GM23338 (cell line): Measurements from ENCODE around the gene SPEM1. TPM values are rescaled to one million over a fixed set of nuclear protein-coding genes. Genes with fewer than 3 reads are reported as not detected.

Experiments used
- ATAC-seq: fragments of 200-7000 bp; cut with Tn5 transposase; 3 replicates; pipeline ENCODE4 v1.9.1; 2020
- DNase-seq: peaks from one replicate; pipeline ENCODE4 v3.0.0-alpha.2; 2015; ENCODE audit warnings: low spot score
- H2AFZ ChIP-seq: fragments of 200-600 bp; sonication (generic); 2 replicates; pipeline ENCODE4 v1.8.0; 2016; ENCODE audit warnings: antibody characterized with exemption, mild to moderate bottlenecking, moderate library complexity
- H3F3A ChIP-seq: fragments of 200-600 bp; sonication (generic); replicated peaks from 2 replicates; pipeline ENCODE4 v1.8.0; 2017; ENCODE audit warnings: antibody characterized with exemption, mixed run types, low read depth
- H3K27ac ChIP-seq: fragments of 200-600 bp; sonication (generic); 2 replicates; pipeline ENCODE4 v1.6.1; 2016; ENCODE audit warnings: low read depth
- H3K27me3 ChIP-seq: fragments of 200-600 bp; sonication (generic); 2 replicates; pipeline ENCODE4 v1.8.0; 2016; ENCODE audit warnings: mild to moderate bottlenecking, mixed run types, moderate library complexity; ENCODE audit not compliant: insufficient read depth
- H3K36me3 ChIP-seq: fragments of 200-600 bp; sonication (generic); 2 replicates; pipeline ENCODE4 v1.8.0; 2016; ENCODE audit warnings: mild to moderate bottlenecking; ENCODE audit not compliant: insufficient read depth
- H3K4me1 ChIP-seq: fragments of 200-600 bp; sonication (generic); 2 replicates; pipeline ENCODE4 v1.8.0; 2016; ENCODE audit warnings: mild to moderate bottlenecking, moderate library complexity; ENCODE audit not compliant: insufficient read depth
- H3K4me2 ChIP-seq: fragments of 200-600 bp; sonication (generic); 2 replicates; pipeline ENCODE4 v1.7.1; 2017; ENCODE audit warnings: mixed run types
- H3K4me3 ChIP-seq: fragments of 200-600 bp; sonication (generic); 2 replicates; pipeline ENCODE4 v1.6.1; 2016; ENCODE audit warnings: mixed run types
- H3K79me2 ChIP-seq: fragments of 200-600 bp; sonication (generic); replicated peaks from 2 replicates; pipeline ENCODE4 v1.8.0; 2017; ENCODE audit warnings: mild to moderate bottlenecking; ENCODE audit not compliant: insufficient read depth
- H3K9me2 ChIP-seq: fragments of 200-600 bp; sonication (generic); 2 replicates; pipeline ENCODE4 v1.8.0; 2017; ENCODE audit not compliant: insufficient read depth
- H4K20me1 ChIP-seq: fragments of 200-600 bp; sonication (generic); replicated peaks from 2 replicates; pipeline ENCODE4 v1.8.0; 2017; ENCODE audit warnings: mild to moderate bottlenecking; ENCODE audit not compliant: insufficient read depth
- H3K27ac Mint-ChIP-seq: 2 replicates; pipeline ENCODE4 v1.8.0; 2020; ENCODE audit warnings: inconsistent platforms, mild to moderate bottlenecking, moderate library complexity, mixed read lengths
- H3K27me3 Mint-ChIP-seq: 3 replicates; pipeline ENCODE4 v1.8.0; 2022; ENCODE audit warnings: low read depth, mild to moderate bottlenecking, moderate library complexity, mixed read lengths, inconsistent platforms; ENCODE audit not compliant: insufficient read depth, poor library complexity
- H3K36me3 Mint-ChIP-seq: 3 replicates; pipeline ENCODE4 v1.8.0; 2021; ENCODE audit warnings: low read depth, mild to moderate bottlenecking, inconsistent platforms, moderate library complexity, mixed read lengths
- H3K4me1 Mint-ChIP-seq: 3 replicates; pipeline ENCODE4 v1.8.0; 2020; ENCODE audit warnings: mild to moderate bottlenecking, inconsistent platforms, mixed read lengths
- H3K4me3 Mint-ChIP-seq: 3 replicates; pipeline ENCODE4 v1.8.0; 2021; ENCODE audit warnings: moderate library complexity, mild to moderate bottlenecking, inconsistent platforms, mixed read lengths
- H3K9me3 Mint-ChIP-seq: 3 replicates; pipeline ENCODE4 v1.8.0; 2020; ENCODE audit warnings: moderate library complexity, mild to moderate bottlenecking, inconsistent platforms, mixed read lengths
- CREB1 ChIP-seq: fragments of 250-450 bp; sonication (Bioruptor Pico); IDR thresholded peaks from 2 replicates; pipeline ENCODE4 v1.5.0; 2020; ENCODE audit warnings: low read depth, mild to moderate bottlenecking, moderate library complexity
- EZH2phosphoT487 ChIP-seq: fragments of 200-600 bp; sonication (generic); IDR thresholded peaks from one replicate; pipeline ENCODE4 v1.8.1; 2018; ENCODE audit warnings: antibody characterized with exemption; ENCODE audit not compliant: unreplicated experiment
- JUNB ChIP-seq: IDR thresholded peaks from one replicate; pipeline ENCODE4 v1.6.1; 2016; ENCODE audit warnings: antibody characterized with exemption; ENCODE audit not compliant: unreplicated experiment
- NANOG ChIP-seq: IDR thresholded peaks from 2 replicates; pipeline ENCODE4 v1.6.1; 2016; ENCODE audit warnings: antibody characterized with exemption, borderline replicate concordance
- POLR2AphosphoS5 ChIP-seq: IDR thresholded peaks from 2 replicates; pipeline ENCODE4 v1.6.1; 2016; ENCODE audit warnings: antibody characterized with exemption, low read depth
- STAT1 ChIP-seq: IDR thresholded peaks from one replicate; pipeline ENCODE4 v1.6.1; 2016; ENCODE audit warnings: antibody characterized with exemption; ENCODE audit not compliant: unreplicated experiment
- ZNF114 ChIP-seq: fragments of 250-450 bp; sonication (Bioruptor Pico); IDR thresholded peaks from 2 replicates; pipeline ENCODE4 v1.5.0; 2020; ENCODE audit warnings: mild to moderate bottlenecking, moderate library complexity
- ZNF331 ChIP-seq: fragments of 250-450 bp; sonication (Bioruptor Pico); IDR thresholded peaks from 2 replicates; pipeline ENCODE4 v1.5.0; 2020; ENCODE audit warnings: low read depth, mild to moderate bottlenecking, moderate library complexity
- long read RNA-seq: library from polyadenylated mRNA; unstranded; transcript quantifications from one replicate; pipeline ENCODE4 v2.0.0, GENCODE V29; 2020; ENCODE audit not compliant: unreplicated experiment
- polyA plus RNA-seq: library from polyadenylated mRNA; unstranded; fragments of >200 nt; fragmentation: Nextera tagmentation; extraction: Ambion mirVana; gene quantifications from 2 replicates; pipeline ENCODE4 v1.2.1, GENCODE V29; 2016
- total RNA-seq: library from RNA; depleted of rRNA; stranded (reverse); fragments of >200 nt; shearing (Covaris generic); gene quantifications from 2 replicates; pipeline ENCODE4 v1.2.3, GENCODE V29; 2014; rRNA removed
- TF ChIP-seq, protein P1 (sequence below): fragments of 250-450 bp; sonication (Bioruptor Pico); IDR thresholded peaks from 2 replicates; pipeline ENCODE4 v1.5.0; 2020; ENCODE audit warnings: mild to moderate bottlenecking, moderate library complexity
- TF ChIP-seq, protein P2 (sequence below): IDR thresholded peaks from one replicate; pipeline ENCODE4 v1.6.1; 2018; ENCODE audit warnings: antibody characterized with exemption; ENCODE audit not compliant: unreplicated experiment
- TF ChIP-seq, protein P3 (sequence below), 2 experiments: fragments of 200-600 bp in 1 of 2; sonication (generic) in 1 of 2; conservative IDR thresholded peaks; 2 replicates each; pipeline versions ENCODE4 v1.5.1 to v1.6.1; 2016 to 2017; ENCODE audit warnings: antibody characterized with exemption in 2 of 2, low read depth in 2 of 2, mild to moderate bottlenecking in 2 of 2, moderate library complexity in 1 of 2
- TF ChIP-seq, protein P4 (sequence below): IDR thresholded peaks from 2 replicates; pipeline ENCODE4 v1.6.1; 2016; ENCODE audit warnings: antibody characterized with exemption

SPEM1 gene, protein sequence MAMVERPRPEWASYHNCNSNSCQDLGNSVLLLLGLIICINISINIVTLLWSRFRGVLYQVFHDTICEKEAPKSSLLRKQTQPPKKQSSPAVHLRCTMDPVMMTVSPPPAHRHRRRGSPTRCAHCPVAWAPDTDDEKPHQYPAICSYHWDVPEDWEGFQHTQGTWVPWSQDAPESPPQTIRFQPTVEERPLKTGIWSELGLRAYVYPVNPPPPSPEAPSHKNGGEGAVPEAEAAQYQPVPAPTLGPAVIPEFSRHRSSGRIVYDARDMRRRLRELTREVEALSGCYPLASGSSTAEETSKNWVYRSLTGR
- not detected in 2 replicates for total RNA-seq
- polyA plus RNA-seq, result not detected in 2 replicates
- long read RNA-seq, result 0 reads

DNA sequence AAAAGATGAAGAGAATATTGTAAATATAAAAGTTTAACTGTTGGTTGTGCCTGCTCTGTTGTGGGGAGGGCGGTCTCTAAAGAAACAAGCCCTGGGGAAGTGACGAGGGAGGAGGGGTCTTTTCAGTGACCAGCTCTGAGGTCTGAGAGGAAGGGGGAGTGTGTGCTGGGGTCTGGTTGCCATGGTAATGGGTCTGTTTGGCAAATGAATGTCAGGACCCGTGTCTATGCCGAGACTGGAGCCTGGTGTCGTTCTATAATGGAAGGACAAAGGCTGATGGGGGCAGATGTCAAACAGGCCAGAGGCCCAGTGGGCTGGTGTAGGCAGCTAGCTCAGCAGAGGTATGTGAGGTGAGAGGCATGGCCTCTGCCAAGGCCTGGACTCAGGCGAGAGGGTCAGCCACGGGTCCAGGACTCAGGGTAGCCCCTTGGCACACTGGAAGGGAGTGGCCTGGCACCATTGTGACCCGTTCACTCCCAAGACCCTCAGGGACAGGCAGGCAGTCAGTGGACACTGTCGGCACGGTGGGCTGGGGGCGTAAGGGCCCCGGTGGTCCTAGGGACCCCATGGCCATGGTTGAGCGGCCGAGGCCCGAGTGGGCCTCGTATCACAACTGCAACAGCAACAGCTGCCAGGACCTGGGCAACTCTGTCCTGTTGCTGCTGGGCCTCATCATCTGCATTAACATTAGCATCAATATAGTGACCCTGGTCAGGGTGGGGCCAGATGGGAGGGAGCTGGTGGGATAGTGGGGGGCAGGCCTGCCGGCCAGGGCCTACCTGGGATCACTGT lies at the start of gene SPEM1:
SPEM1 (plus strand) TSS at position 506 of the 792 bp plus-strand sequence; CDS start at position 567, 61 bp downstream.
- Histone ChIP-seq H3K4me3 (no peak within 1 kb of the TSS), H3K27me3 (no peaks in the 10 kb centered on the region), H3K4me2 (no peak within 1 kb of the TSS), H4K20me1 (no peaks in the 10 kb centered on the region; the same call in 1 of the 2 replicates), H3K4me1 (no peaks in the 10 kb centered on the region), H3K36me3 (no peaks in the 10 kb centered on the region), H3F3A (no peaks in the 10 kb centered on the region), H3K9me2 (no peaks in the 10 kb centered on the region), H3K27ac (no peak within 1 kb of the TSS), H2AFZ (no peak within 1 kb of the TSS), H3K79me2 (no peaks in the 10 kb centered on the region)
- Mint-ChIP-seq H3K36me3 (peaks cover 17% of the 10 kb centered on the region), H3K27me3 (peaks cover 17% of the 10 kb centered on the region), H3K4me3 (no peak within 1 kb of the TSS; the same call in 2 of the 3 replicates), H3K27ac (peak within 1 kb of the TSS; percentile 67; the same call in 1 of the 2 replicates), H3K4me1 (peaks cover 28% of the 10 kb centered on the region), H3K9me3 (no peaks in the 10 kb centered on the region)
- ATAC-seq, result no peak
- peak; percentile 58 for DNase-seq
- no peak for TF ChIP-seq EZH2phosphoT487
- TF ChIP-seq NANOG, result no peak
- TF ChIP-seq JUNB, result no peak
- TF ChIP-seq, protein P1, sequence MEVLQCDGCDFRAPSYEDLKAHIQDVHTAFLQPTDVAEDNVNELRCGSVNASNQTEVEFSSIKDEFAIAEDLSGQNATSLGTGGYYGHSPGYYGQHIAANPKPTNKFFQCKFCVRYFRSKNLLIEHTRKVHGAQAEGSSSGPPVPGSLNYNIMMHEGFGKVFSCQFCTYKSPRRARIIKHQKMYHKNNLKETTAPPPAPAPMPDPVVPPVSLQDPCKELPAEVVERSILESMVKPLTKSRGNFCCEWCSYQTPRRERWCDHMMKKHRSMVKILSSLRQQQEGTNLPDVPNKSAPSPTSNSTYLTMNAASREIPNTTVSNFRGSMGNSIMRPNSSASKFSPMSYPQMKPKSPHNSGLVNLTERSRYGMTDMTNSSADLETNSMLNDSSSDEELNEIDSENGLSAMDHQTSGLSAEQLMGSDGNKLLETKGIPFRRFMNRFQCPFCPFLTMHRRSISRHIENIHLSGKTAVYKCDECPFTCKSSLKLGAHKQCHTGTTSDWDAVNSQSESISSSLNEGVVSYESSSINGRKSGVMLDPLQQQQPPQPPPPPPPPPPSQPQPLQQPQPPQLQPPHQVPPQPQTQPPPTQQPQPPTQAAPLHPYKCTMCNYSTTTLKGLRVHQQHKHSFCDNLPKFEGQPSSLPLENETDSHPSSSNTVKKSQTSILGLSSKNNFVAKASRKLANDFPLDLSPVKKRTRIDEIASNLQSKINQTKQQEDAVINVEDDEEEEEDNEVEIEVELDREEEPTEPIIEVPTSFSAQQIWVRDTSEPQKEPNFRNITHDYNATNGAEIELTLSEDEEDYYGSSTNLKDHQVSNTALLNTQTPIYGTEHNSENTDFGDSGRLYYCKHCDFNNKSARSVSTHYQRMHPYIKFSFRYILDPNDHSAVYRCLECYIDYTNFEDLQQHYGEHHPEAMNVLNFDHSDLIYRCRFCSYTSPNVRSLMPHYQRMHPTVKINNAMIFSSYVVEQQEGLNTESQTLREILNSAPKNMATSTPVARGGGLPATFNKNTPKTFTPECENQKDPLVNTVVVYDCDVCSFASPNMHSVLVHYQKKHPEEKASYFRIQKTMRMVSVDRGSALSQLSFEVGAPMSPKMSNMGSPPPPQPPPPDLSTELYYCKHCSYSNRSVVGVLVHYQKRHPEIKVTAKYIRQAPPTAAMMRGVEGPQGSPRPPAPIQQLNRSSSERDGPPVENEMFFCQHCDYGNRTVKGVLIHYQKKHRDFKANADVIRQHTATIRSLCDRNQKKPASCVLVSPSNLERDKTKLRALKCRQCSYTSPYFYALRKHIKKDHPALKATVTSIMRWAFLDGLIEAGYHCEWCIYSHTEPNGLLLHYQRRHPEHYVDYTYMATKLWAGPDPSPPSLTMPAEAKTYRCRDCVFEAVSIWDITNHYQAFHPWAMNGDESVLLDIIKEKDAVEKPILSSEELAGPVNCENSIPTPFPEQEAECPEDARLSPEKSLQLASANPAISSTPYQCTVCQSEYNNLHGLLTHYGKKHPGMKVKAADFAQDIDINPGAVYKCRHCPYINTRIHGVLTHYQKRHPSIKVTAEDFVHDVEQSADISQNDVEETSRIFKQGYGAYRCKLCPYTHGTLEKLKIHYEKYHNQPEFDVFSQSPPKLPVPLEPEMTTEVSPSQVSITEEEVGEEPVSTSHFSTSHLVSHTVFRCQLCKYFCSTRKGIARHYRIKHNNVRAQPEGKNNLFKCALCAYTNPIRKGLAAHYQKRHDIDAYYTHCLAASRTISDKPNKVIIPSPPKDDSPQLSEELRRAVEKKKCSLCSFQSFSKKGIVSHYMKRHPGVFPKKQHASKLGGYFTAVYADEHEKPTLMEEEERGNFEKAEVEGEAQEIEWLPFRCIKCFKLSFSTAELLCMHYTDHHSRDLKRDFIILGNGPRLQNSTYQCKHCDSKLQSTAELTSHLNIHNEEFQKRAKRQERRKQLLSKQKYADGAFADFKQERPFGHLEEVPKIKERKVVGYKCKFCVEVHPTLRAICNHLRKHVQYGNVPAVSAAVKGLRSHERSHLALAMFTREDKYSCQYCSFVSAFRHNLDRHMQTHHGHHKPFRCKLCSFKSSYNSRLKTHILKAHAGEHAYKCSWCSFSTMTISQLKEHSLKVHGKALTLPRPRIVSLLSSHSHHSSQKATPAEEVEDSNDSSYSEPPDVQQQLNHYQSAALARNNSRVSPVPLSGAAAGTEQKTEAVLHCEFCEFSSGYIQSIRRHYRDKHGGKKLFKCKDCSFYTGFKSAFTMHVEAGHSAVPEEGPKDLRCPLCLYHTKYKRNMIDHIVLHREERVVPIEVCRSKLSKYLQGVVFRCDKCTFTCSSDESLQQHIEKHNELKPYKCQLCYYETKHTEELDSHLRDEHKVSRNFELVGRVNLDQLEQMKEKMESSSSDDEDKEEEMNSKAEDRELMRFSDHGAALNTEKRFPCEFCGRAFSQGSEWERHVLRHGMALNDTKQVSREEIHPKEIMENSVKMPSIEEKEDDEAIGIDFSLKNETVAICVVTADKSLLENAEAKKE (CRISPR knock-in tag), result no peak
- TF ChIP-seq, protein P2, sequence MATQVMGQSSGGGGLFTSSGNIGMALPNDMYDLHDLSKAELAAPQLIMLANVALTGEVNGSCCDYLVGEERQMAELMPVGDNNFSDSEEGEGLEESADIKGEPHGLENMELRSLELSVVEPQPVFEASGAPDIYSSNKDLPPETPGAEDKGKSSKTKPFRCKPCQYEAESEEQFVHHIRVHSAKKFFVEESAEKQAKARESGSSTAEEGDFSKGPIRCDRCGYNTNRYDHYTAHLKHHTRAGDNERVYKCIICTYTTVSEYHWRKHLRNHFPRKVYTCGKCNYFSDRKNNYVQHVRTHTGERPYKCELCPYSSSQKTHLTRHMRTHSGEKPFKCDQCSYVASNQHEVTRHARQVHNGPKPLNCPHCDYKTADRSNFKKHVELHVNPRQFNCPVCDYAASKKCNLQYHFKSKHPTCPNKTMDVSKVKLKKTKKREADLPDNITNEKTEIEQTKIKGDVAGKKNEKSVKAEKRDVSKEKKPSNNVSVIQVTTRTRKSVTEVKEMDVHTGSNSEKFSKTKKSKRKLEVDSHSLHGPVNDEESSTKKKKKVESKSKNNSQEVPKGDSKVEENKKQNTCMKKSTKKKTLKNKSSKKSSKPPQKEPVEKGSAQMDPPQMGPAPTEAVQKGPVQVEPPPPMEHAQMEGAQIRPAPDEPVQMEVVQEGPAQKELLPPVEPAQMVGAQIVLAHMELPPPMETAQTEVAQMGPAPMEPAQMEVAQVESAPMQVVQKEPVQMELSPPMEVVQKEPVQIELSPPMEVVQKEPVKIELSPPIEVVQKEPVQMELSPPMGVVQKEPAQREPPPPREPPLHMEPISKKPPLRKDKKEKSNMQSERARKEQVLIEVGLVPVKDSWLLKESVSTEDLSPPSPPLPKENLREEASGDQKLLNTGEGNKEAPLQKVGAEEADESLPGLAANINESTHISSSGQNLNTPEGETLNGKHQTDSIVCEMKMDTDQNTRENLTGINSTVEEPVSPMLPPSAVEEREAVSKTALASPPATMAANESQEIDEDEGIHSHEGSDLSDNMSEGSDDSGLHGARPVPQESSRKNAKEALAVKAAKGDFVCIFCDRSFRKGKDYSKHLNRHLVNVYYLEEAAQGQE, result no peak
- TF ChIP-seq ZNF114 (CRISPR knock-in tag), result no peak
- no peak for TF ChIP-seq POLR2AphosphoS5
- no peak for TF ChIP-seq CREB1 (CRISPR knock-in tag)
- TF ChIP-seq, protein P3, sequence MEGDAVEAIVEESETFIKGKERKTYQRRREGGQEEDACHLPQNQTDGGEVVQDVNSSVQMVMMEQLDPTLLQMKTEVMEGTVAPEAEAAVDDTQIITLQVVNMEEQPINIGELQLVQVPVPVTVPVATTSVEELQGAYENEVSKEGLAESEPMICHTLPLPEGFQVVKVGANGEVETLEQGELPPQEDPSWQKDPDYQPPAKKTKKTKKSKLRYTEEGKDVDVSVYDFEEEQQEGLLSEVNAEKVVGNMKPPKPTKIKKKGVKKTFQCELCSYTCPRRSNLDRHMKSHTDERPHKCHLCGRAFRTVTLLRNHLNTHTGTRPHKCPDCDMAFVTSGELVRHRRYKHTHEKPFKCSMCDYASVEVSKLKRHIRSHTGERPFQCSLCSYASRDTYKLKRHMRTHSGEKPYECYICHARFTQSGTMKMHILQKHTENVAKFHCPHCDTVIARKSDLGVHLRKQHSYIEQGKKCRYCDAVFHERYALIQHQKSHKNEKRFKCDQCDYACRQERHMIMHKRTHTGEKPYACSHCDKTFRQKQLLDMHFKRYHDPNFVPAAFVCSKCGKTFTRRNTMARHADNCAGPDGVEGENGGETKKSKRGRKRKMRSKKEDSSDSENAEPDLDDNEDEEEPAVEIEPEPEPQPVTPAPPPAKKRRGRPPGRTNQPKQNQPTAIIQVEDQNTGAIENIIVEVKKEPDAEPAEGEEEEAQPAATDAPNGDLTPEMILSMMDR (conservative IDR thresholded peaks at IDR 0.05; ENCODE audit: low read depth in 2 of 2), result no peak
- TF ChIP-seq STAT1, result no peak
- TF ChIP-seq, protein P4, sequence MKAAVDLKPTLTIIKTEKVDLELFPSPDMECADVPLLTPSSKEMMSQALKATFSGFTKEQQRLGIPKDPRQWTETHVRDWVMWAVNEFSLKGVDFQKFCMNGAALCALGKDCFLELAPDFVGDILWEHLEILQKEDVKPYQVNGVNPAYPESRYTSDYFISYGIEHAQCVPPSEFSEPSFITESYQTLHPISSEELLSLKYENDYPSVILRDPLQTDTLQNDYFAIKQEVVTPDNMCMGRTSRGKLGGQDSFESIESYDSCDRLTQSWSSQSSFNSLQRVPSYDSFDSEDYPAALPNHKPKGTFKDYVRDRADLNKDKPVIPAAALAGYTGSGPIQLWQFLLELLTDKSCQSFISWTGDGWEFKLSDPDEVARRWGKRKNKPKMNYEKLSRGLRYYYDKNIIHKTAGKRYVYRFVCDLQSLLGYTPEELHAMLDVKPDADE, result no peak
- no peak for TF ChIP-seq ZNF331 (CRISPR knock-in tag)
